CD4-positive, alpha-beta T cell treated with Interleukin-15 for 1 hour (primary cell): ENCODE measurements around the gene ATP5ME.
A peak's percentile ranks its signal among the peaks of the same experiment; 100 is the strongest.

Experiments
- DNase-seq: peaks from one replicate; pipeline ENCODE4 v3.0.0-alpha.2; 2020

ATP5ME gene

GRCh38 chr4:666822-667544 lies 7.1 kb downstream of the ATP5ME start:
- DNase-seq = no peak

- no peak for DNase-seq
These were observed 7.7 kb downstream of the ATP5ME start for GRCh38 chr4:666436-666810.

GRCh38 chr4:665751-666435 lies 8.2 kb downstream of the ATP5ME start:
- DNase-seq = no peak

GRCh38 chr4:665381-665750 lies 8.7 kb downstream of the ATP5ME start:
- peak; percentile 10 for DNase-seq

- DNase-seq = peak; percentile 13
These were observed 9.3 kb downstream of the ATP5ME start for GRCh38 chr4:664713-665231.

GRCh38 chr4:663438-664428 lies 10.3 kb downstream of the ATP5ME start:
- DNase-seq = peak; percentile 79

GRCh38 chr4:663046-663437 lies 11.0 kb downstream of the ATP5ME start:
- DNase-seq = peak; percentile 14

GRCh38 chr4:661881-662761 lies 12.0 kb downstream of the ATP5ME start:
- peak; percentile 16 for DNase-seq

- DNase-seq = peak; percentile 11
These were observed 12.8 kb downstream of the ATP5ME start for GRCh38 chr4:661231-661630.

GRCh38 chr4:660401-660800 lies 13.7 kb downstream of the ATP5ME start:
- DNase-seq = peak; percentile 0

GRCh38 chr4:659851-660250 lies 14.2 kb downstream of the ATP5ME start:
- DNase-seq = peak; percentile 4

- peak; percentile 10 for DNase-seq
These were observed 15.1 kb downstream of the ATP5ME start for GRCh38 chr4:658681-659667.

- DNase-seq = peak; percentile 11
These were observed 16.0 kb downstream of the ATP5ME start for GRCh38 chr4:657834-658667.

- peak; percentile 10 for DNase-seq
These were observed 16.7 kb downstream of the ATP5ME start for GRCh38 chr4:657338-657833.

GRCh38 chr4:656436-657337 lies 17.4 kb downstream of the ATP5ME start:
- DNase-seq = peak; percentile 12

GRCh38 chr4:655464-656151 lies 18.5 kb downstream of the ATP5ME start:
- no peak for DNase-seq

- no peak for DNase-seq
These were observed 19.1 kb downstream of the ATP5ME start for GRCh38 chr4:654871-655463.

GRCh38 chr4:654503-654845 lies 19.6 kb downstream of the ATP5ME start:
- DNase-seq = no peak
